C4-2B (cell line): ENCODE results near the gene PMM2.

Experiments
- H3K27ac ChIP-seq: fragments of 450-650 bp; 2 replicates; pipeline ENCODE4 v1.5.1; 2017
- ZFX ChIP-seq: fragments of 450-650 bp; IDR thresholded peaks from 2 replicates; pipeline ENCODE4 v1.6.1; 2017
- TF ChIP-seq, protein P1 (sequence below): fragments of 450-650 bp; conservative IDR thresholded peaks from 2 replicates; pipeline ENCODE4 v1.5.1; 2017; ENCODE audit warnings: mild to moderate bottlenecking

PMM2 gene

DNA sequence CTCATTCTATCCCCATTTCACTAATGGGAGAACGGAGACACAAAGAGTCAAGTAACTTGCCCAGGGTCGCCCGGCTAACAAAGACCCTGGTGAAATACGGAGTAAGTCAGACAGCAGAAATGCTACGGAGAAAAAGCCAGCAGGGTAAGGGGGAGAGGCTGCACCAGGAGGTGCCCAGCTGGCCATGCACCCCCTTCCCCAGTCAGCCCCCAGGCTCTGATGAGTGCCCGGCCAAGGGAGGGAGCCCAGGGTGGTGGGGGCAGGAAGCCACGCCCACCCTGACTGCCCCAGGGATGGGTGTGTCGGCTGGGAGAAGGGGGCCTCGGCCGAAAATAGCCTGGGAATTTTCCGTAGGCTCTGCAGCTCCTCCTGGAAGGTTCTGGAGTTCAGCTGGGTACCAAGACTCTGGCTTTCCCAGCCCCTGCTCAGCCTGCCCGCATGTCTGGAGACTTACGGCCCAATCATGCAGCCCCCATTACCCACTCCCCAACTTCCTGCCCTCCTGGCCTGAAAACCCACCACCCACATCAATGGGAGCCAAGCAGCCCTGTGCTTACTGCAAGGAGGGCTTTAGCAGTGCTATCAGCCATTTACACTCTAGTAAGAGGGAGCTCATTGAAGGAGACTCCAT, 67.0 kb downstream of the PMM2 start:
- no peak for TF ChIP-seq ZFX
- TF ChIP-seq, protein P1, sequence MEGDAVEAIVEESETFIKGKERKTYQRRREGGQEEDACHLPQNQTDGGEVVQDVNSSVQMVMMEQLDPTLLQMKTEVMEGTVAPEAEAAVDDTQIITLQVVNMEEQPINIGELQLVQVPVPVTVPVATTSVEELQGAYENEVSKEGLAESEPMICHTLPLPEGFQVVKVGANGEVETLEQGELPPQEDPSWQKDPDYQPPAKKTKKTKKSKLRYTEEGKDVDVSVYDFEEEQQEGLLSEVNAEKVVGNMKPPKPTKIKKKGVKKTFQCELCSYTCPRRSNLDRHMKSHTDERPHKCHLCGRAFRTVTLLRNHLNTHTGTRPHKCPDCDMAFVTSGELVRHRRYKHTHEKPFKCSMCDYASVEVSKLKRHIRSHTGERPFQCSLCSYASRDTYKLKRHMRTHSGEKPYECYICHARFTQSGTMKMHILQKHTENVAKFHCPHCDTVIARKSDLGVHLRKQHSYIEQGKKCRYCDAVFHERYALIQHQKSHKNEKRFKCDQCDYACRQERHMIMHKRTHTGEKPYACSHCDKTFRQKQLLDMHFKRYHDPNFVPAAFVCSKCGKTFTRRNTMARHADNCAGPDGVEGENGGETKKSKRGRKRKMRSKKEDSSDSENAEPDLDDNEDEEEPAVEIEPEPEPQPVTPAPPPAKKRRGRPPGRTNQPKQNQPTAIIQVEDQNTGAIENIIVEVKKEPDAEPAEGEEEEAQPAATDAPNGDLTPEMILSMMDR, result no peak
- no peak overlapping the region for H3K27ac ChIP-seq

DNA sequence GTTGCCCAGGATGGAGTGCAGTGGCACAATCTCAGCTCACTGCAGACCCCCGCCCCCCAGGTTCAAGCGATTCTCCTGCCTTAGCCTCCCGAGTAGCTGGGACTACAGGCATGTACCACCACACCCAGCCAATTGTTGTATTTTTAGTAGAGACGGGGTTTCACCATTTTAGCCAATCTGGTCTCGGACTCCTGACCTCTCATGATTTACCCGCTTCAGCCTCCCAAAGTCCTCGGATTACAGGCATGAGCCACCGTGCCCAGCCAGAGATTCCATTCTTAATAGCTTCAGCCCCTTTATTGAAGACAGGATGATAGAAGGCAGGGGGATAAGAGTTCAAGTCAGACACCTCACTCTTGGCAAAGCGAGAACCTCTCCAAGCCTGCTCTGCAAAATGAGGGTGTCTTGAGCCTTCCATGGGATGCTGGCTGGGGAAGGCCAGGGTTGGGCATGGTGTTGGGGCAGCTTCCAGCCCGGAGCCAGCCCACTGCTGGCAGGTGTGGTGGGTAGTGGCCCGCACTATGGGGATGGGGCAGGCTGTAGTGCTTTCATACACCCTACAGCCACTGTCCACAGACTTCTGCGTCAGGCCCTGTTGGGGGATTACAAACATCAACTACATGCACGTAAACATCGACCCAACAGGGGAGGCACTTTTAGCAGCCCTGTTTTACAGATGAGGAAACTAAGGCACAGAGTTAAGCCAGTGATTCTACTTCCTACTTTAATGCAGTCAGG, 67.7 kb downstream of the PMM2 start:
- H3K27ac ChIP-seq, result peak overlapping the region; percentile 81; the same call in 1 of the 2 replicates
- TF ChIP-seq ZFX, result no peak
- TF ChIP-seq, protein P1, result no peak

DNA sequence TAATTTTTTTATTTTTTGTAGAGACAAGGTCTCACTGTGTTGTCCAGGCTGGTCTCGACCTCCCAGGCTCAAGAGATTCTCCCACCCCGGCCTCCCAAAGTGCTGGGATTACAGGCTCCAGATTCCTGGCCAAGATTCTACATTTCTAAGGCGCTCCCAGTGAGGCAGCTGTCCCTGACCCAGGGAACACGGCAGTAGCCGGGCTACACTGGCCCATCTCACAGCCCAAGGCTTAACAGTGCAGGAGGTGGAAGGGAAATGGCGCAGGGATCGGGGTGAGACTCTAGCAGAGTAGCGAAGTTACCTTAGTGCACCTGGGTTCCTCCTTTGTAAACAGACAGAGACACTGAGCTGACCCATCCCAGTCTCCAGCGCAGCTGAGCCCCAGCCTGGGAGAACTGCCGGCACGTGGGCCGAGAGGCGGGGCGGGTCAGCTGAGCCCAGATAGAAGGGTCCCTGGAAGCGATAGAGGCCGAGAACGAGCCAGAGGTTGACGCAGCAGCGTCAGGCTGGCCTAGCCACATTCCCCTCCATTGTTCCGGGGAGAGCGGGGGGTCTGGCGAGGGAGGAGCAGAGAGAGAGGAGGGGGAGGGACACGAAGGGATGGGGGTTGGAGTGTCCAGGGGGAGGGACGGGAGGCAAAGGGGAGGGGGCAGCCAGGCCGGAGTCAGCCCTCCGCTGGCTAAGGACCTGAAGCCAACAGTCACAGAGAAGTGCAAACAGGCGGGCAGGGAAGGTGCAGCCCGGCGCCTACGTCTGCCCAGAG, 68.7 kb downstream of the PMM2 start:
- TF ChIP-seq ZFX, result no peak
- TF ChIP-seq, protein P1, result no peak
- peak overlapping the region; percentile 81 for H3K27ac ChIP-seq

DNA sequence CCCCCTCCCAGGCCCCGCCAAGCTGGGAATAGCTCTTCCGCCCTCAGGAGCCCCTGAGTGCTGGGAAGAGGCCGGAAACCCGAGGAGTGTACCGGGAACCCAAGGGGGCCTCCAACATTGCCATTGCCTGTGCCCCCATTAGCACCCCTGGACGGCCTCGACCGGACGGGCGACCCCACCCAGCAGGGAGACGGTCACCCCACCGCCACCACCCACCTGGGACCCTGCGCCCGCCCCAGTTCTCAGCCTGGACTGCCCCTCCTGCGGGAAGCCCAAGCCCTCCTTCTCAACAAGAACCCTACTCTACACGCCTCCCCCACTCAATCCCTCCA, 69.2 kb downstream of the PMM2 start:
- TF ChIP-seq, protein P1, result no peak
- TF ChIP-seq ZFX, result no peak
- peak overlapping the region; percentile 81 for H3K27ac ChIP-seq

DNA sequence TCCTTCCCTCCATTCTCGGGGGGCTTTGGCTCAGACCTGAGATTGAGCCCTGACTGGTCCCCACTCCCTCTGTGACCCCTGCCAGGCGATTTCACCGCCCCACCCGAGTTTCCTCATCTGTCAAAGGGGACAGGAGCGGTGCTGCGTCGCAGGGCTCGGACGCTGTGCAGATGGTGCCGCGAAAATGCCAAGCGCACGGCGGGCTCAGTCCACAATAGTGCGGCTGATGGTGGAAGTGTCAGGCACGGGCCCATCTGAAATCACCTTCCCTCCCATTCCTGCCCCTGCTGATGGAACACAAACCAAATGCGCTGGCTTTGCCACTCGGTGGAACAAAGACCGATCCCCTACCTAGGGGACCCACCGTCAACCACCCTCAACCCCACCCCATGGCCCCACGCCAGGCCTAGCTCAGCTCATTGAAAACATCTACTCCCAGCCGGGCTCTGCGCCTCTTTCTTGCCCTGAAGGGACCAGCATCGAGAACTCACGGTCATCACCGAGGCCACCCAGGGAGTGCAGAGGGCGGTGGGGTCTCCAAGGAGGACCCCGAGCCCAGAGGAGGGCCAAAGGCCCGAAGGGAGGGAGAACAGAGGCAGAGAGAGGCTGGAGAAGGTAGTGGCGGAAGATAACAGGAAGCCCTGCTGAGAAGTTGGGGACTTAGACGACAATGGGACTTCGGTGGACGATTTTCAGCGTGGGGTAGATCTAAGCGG, 69.7 kb downstream of the PMM2 start:
- TF ChIP-seq, protein P1, result no peak
- TF ChIP-seq ZFX, result no peak
- H3K27ac ChIP-seq, result peak overlapping the region; percentile 81

DNA sequence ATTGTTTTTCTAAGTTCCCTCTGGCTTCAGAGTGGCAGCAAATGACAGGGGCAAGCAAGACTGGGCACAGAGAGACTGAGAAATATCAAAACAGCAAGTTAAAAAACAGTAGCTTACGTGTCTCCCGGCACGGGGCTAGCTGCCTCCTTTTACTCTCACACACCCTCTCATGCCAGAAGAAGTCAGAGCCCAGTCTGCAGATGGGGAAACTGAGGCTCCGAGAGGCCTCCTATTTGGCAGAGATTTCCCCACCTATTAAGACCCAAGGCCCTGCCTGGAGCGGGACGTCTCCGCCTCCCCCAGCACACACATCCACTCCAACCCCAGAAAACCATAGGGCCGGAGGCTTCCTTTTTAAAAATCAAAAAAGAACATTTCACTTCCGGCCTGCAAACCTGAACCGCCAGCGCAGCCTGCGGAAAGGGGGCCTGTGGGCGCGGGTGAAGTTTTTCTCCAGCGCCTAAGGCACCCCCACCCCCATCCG, 70.3 kb downstream of the PMM2 start:
- peak overlapping the region; percentile 81 for H3K27ac ChIP-seq
- TF ChIP-seq, protein P1, result no peak
- TF ChIP-seq ZFX, result 0 out of 2 replicates have a peak, but pooled peaks have one; percentile 28
